Nephron progenitor cell (in vitro differentiated cells): Measurements from ENCODE around the gene CWC15.
A peak's percentile ranks its signal among the peaks of the same experiment; 100 is the strongest.

Experiments
- DNase-seq: peaks from one replicate; pipeline ENCODE4 v3.0.0; 2021
- H3K27ac Mint-ChIP-seq: 2 replicates; pipeline ENCODE4 v1.8.0; 2021; ENCODE audit warnings: mild to moderate bottlenecking, moderate library complexity, mixed read lengths
- H3K27me3 Mint-ChIP-seq: 2 replicates; pipeline ENCODE4 v1.8.0; 2021; ENCODE audit warnings: mild to moderate bottlenecking, low read depth, mixed read lengths; ENCODE audit not compliant: poor library complexity
- H3K36me3 Mint-ChIP-seq: 2 replicates; pipeline ENCODE4 v1.8.0; 2021; ENCODE audit warnings: low read depth, mixed read lengths
- H3K4me1 Mint-ChIP-seq: 2 replicates; pipeline ENCODE4 v1.8.0; 2021; ENCODE audit warnings: mixed read lengths
- H3K4me3 Mint-ChIP-seq: 2 replicates; pipeline ENCODE4 v1.8.0; 2021; ENCODE audit warnings: mild to moderate bottlenecking, moderate library complexity, mixed read lengths
- H3K9me3 Mint-ChIP-seq: 2 replicates; pipeline ENCODE4 v1.8.0; 2021; ENCODE audit warnings: mild to moderate bottlenecking, moderate library complexity, mixed read lengths
- TF ChIP-seq, protein P1 (sequence below): fragments of 200-600 bp; sonication (generic); IDR thresholded peaks from 2 replicates; pipeline ENCODE4 v1.5.0; 2021; ENCODE audit warnings: antibody characterized with exemption

CWC15 gene

DNA sequence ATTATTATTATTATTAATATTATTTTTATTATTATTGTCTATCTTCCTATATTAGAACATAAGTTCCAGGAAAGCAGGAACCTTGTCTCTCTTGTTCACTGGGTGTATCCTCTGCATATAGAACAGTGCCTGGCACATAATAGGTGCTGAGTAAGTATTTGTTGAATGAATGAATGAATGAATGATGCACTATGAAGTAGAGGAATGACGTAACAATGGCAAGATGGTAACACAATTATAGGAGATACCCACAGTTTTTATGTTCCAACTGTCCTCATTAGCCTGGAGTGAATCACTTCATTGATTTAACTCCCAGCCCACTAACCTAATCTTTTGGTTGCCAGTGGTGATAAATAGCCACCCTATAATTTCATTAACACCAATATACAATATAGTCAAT lies 2.2 kb upstream of the CWC15 start:
- Mint-ChIP-seq H3K27me3 (peaks cover 4% of the 10 kb centered on the region), H3K36me3 (peaks cover 13% of the 10 kb centered on the region), H3K9me3 (no peaks in the 10 kb centered on the region), H3K4me1 (peaks cover 30% of the 10 kb centered on the region), H3K4me3 (peak overlapping the region; percentile 18), H3K27ac (no peak overlapping the region)
- TF ChIP-seq, protein P1, sequence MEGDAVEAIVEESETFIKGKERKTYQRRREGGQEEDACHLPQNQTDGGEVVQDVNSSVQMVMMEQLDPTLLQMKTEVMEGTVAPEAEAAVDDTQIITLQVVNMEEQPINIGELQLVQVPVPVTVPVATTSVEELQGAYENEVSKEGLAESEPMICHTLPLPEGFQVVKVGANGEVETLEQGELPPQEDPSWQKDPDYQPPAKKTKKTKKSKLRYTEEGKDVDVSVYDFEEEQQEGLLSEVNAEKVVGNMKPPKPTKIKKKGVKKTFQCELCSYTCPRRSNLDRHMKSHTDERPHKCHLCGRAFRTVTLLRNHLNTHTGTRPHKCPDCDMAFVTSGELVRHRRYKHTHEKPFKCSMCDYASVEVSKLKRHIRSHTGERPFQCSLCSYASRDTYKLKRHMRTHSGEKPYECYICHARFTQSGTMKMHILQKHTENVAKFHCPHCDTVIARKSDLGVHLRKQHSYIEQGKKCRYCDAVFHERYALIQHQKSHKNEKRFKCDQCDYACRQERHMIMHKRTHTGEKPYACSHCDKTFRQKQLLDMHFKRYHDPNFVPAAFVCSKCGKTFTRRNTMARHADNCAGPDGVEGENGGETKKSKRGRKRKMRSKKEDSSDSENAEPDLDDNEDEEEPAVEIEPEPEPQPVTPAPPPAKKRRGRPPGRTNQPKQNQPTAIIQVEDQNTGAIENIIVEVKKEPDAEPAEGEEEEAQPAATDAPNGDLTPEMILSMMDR: no peak
- DNase-seq: no peak

DNA sequence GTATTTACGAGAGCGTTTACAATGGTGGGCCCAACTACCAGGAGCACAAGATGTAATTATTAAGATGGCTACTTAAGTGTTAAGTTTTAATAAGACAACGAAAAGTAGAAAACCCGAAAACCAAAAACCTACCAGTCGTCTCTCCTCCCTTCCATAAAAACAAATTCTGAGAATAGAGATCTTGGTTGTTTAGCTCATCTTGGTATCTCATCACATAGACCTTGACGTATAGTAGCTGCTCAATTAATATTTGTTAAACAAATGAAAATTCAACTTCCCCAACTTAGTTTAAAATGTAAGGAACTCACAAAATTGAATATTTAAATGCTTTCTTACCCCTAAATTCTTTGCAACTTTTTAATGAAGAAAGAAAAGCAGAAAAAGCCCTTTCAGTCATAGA lies 822 bp upstream of the CWC15 start:
- Mint-ChIP-seq H3K36me3 (peaks cover 27% of the 10 kb centered on the region), H3K27ac (peak overlapping the region; percentile 99), H3K27me3 (peaks cover 4% of the 10 kb centered on the region), H3K9me3 (no peaks in the 10 kb centered on the region), H3K4me1 (peaks cover 30% of the 10 kb centered on the region), H3K4me3 (peak overlapping the region; percentile 99)
- DNase-seq: no peak
- TF ChIP-seq, protein P1: no peak

DNA sequence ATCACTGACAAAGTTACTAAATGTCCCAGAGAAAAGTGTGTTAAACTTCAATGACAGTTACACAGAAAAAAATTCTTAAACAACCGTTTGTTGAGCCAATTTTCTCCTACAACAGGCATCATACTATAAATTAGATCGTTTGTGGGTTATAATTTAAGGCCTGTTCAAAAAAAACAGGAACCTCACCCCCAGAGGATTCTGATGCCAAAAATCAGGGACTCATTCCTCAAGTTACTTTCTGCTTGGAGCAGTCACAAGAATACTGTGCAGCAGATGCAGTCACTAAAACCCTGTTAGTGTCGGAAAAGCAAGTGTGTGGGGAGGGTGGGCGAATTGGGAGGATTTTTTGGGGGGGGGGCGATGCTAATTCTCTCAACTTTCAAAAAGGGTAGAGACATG lies 657 bp downstream of the CWC15 start:
- Mint-ChIP-seq H3K27me3 (peaks cover 4% of the 10 kb centered on the region), H3K4me3 (peak overlapping the region; percentile 99), H3K9me3 (no peaks in the 10 kb centered on the region), H3K27ac (peak overlapping the region; percentile 23), H3K36me3 (peaks cover 36% of the 10 kb centered on the region), H3K4me1 (peaks cover 30% of the 10 kb centered on the region)
- TF ChIP-seq, protein P1: no peak
- DNase-seq: no peak

DNA sequence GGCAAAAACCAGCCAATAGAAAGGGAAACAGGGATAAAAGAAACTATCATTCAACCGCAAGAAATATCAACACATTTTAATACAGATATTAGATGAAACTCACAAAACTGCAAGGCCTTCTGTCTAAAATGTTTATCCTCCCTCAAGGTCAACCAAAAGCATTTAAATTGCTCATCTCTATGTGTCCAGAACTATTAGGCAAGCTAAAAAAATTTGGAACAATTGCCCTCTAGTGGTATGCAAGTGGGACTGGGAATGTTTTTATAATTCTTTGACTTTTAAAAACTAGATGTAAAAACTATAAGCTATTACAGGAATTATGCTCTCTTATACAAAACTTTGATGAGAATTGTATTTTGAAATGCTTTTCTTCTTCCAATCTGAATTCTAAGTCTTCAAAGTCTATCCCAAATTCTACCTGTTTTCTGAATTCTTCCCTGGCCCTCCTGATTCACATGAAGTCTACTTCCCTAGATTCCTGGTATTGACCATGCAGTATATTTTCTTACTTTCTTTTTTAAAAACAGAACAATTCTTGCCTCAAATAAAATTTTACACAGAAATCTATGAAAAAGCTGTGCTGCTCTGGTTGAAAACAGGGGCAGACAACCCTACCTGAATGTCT lies 4.9 kb downstream of the CWC15 start:
- Mint-ChIP-seq H3K4me1 (peaks cover 17% of the 10 kb centered on the region), H3K4me3 (no peak overlapping the region), H3K9me3 (no peaks in the 10 kb centered on the region), H3K36me3 (peaks cover 73% of the 10 kb centered on the region), H3K27me3 (no peaks in the 10 kb centered on the region), H3K27ac (no peak overlapping the region)
- DNase-seq: no peak
- TF ChIP-seq, protein P1: peak; percentile 60

DNA sequence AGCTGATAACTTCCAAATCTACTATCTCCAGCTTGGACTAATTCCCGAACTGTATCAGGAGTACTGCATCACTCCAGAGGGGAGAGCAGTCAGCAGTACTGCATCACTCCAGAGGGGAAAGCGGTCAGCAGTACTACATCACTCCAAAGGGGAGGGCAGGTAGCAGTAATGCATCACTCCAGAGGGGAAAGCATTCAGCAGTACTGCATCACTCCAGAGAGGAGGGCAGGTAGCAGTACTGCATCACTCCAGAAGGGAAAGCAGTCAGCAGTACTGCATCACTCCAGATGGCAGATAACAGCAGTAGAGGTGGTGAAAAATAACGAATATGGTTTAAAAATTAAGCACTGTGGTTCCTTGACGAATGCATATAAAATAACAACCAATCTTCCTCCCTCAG lies 8.4 kb downstream of the CWC15 start:
- Mint-ChIP-seq H3K36me3 (peaks cover 74% of the 10 kb centered on the region), H3K4me3 (no peak overlapping the region), H3K27me3 (no peaks in the 10 kb centered on the region), H3K27ac (no peak overlapping the region), H3K9me3 (no peaks in the 10 kb centered on the region), H3K4me1 (peaks cover 3% of the 10 kb centered on the region)
- TF ChIP-seq, protein P1: no peak
- no peak for DNase-seq

DNA sequence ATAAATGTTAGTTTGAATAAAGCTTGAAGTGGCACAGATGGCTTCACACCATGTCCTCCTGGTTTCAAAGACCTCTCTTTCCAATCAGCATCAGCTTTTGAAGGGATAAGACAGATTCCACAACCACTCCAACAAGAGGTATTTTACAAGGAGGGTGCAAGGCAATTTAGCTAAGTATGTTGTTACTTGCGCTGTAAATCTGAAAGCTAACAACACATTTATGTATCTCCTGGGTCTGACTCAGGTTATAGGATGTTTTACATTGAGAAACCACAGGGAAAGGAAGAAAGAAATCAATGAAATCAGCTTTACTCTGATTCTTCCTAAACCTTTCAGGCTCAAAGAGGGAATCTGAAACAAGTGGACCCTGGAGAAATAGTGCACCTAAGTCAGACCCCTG lies 12.1 kb downstream of the CWC15 start:
- TF ChIP-seq, protein P1: no peak
- Mint-ChIP-seq H3K4me3 (no peak overlapping the region), H3K27ac (no peak overlapping the region), H3K9me3 (no peaks in the 10 kb centered on the region), H3K4me1 (peaks cover 3% of the 10 kb centered on the region), H3K27me3 (no peaks in the 10 kb centered on the region), H3K36me3 (peaks cover 58% of the 10 kb centered on the region)
- DNase-seq: no peak
